CD4-positive, alpha-beta T cell (primary cell): ENCODE data around the gene CACNA2D1. TPM values are rescaled to one million over a fixed set of nuclear protein-coding genes. Genes with fewer than 3 reads are reported as not detected.

Experiments
- ATAC-seq: fragments of 200-7000 bp; cut with Tn5 transposase; one replicate; pipeline ENCODE4 v1.10.0; 2022; ENCODE audit warnings: mild to moderate bottlenecking; ENCODE audit not compliant: poor library complexity
- CTCF ChIA-PET: fragments of 350-600 bp; sonication (Branson Sonifier 250); formaldehyde crosslinking; loops from one replicate; lab custom pipeline; 2021; ENCODE audit warnings: antibody characterized with exemption, inconsistent platforms; lab: Charles Lee
- POLR2A ChIA-PET: fragments of 350-600 bp; sonication (Branson Sonifier 250); formaldehyde crosslinking; loops from one replicate; lab custom pipeline; 2021; ENCODE audit warnings: antibody characterized with exemption, inconsistent platforms; lab: Charles Lee
- DNase-seq, 14 experiments: peaks; one replicate each; pipeline ENCODE4 v3.0.0-alpha.2; 2013 to 2020; ENCODE audit warnings: mixed read lengths in 2 of 14
- H3K27ac ChIP-seq, 2 donors: one replicate each; pipeline versions ENCODE4 v1.5.1 to v1.7.0; 2013; ENCODE audit warnings: low read length in 2 of 2, low read depth in 1 of 2, mild to moderate bottlenecking in 1 of 2
- H3K27me3 ChIP-seq, 2 experiments: 1 replicate in 1 of 2; 2 replicates in 1 of 2; pipeline versions ENCODE4 v1.6.1 to v1.7.0; 2013; ENCODE audit warnings: low read length in 2 of 2, control low read depth in 1 of 2, mild to moderate bottlenecking in 1 of 2, moderate library complexity in 1 of 2; ENCODE audit not compliant: insufficient read depth in 2 of 2, control insufficient read depth in 1 of 2
- H3K36me3 ChIP-seq: one replicate; pipeline ENCODE4 v1.6.1; 2013; ENCODE audit warnings: low read length, control low read depth; ENCODE audit not compliant: insufficient read depth
- H3K4me1 ChIP-seq: one replicate; pipeline ENCODE4 v1.6.1; 2013; ENCODE audit warnings: low read length, control low read depth; ENCODE audit not compliant: insufficient read depth
- H3K4me3 ChIP-seq: one replicate; pipeline ENCODE4 v1.5.1; 2013; ENCODE audit warnings: mild to moderate bottlenecking, low read length, moderate library complexity
- H3K9me3 ChIP-seq, 2 experiments: 1 replicate in 1 of 2; 2 replicates in 1 of 2; pipeline versions ENCODE4 v1.6.1 to v1.7.0; 2013; ENCODE audit warnings: low read length in 2 of 2, mild to moderate bottlenecking in 2 of 2, control low read depth in 1 of 2, moderate library complexity in 1 of 2; ENCODE audit not compliant: control insufficient read depth in 1 of 2, insufficient read depth in 1 of 2
- H3K27ac Mint-ChIP-seq: one replicate; pipeline ENCODE4 v1.8.0; 2020; ENCODE audit warnings: mixed read lengths
- H3K27me3 Mint-ChIP-seq: one replicate; pipeline ENCODE4 v1.8.0; 2021; ENCODE audit warnings: mixed read lengths
- H3K36me3 Mint-ChIP-seq: one replicate; pipeline ENCODE4 v1.8.0; 2021; ENCODE audit warnings: low read depth, mixed read lengths
- H3K4me1 Mint-ChIP-seq: one replicate; pipeline ENCODE4 v1.8.0; 2021; ENCODE audit warnings: low read depth, mixed read lengths
- H3K4me3 Mint-ChIP-seq: one replicate; pipeline ENCODE4 v1.8.0; 2020; ENCODE audit warnings: mild to moderate bottlenecking, mixed read lengths
- H3K9me3 Mint-ChIP-seq: one replicate; pipeline ENCODE4 v1.8.0; 2020; ENCODE audit warnings: mixed read lengths
- intact Hi-C, 2 experiments: fragments of 100-400 bp; cut with DNase I in 1 of 2; cut with micrococcal nuclease in 1 of 2; formaldehyde crosslinking; loops; one replicate each; pipeline versions ENCODE4 v1.15.1 to v1.9.0; 2023 to 2025; cut with DNase I, micrococcal nuclease
- total RNA-seq, 174 experiments: library from RNA in 2 of 174; stranded (reverse) in 2 of 174; gene quantifications; one replicate each; pipeline ENCODE4 v1.2.3 and lab custom pipeline; 2021 to 2026
- TF ChIP-seq, protein P1 (sequence below): fragments of 200-600 bp; IDR thresholded peaks from one replicate; pipeline ENCODE4 v1.8.0; 2022; ENCODE audit warnings: antibody characterized with exemption, mild to moderate bottlenecking

Gene CACNA2D1
- total RNA-seq, 2 experiments from 2014 or later = not detected

DNA sequence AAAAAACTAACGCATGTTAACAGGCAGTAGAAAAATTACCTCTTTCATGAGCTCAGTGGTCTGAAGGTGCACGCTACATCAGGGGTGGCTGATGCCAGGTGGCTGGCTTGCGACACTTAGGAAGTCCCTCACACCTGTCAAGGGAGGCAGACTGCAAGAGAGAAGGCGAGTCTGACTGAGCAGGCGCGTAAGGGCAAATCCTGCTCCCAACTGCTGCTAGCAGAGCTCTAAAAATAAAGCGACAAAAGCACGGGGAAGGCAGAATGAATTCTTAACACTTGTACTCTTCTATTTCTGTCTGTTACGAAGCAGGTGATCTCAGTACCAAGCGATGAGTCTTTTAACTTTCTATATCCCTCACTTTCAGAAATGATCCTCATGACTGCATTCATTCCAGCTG, 33.1 kb downstream of the CACNA2D1 start:
- H3K27me3 Mint-ChIP-seq = no peaks in the 10 kb centered on the region
- H3K4me1 Mint-ChIP-seq = no peaks in the 10 kb centered on the region
- no peak overlapping the region for H3K27ac ChIP-seq
- no peaks in the 10 kb centered on the region for H3K36me3 ChIP-seq
- no peaks in the 10 kb centered on the region for H3K9me3 ChIP-seq
- H3K27me3 ChIP-seq = no peaks in the 10 kb centered on the region
- ChIA-PET CTCF (no interaction called here), POLR2A (no interaction called here)
- H3K36me3 Mint-ChIP-seq = no peaks in the 10 kb centered on the region
- no peaks in the 10 kb centered on the region for H3K4me1 ChIP-seq
- H3K4me3 ChIP-seq = no peak overlapping the region
- no peak overlapping the region for H3K4me3 Mint-ChIP-seq
- ATAC-seq = no peak
- intact Hi-C loops = no loop called here
- DNase-seq = no peak
- TF ChIP-seq, protein P1, sequence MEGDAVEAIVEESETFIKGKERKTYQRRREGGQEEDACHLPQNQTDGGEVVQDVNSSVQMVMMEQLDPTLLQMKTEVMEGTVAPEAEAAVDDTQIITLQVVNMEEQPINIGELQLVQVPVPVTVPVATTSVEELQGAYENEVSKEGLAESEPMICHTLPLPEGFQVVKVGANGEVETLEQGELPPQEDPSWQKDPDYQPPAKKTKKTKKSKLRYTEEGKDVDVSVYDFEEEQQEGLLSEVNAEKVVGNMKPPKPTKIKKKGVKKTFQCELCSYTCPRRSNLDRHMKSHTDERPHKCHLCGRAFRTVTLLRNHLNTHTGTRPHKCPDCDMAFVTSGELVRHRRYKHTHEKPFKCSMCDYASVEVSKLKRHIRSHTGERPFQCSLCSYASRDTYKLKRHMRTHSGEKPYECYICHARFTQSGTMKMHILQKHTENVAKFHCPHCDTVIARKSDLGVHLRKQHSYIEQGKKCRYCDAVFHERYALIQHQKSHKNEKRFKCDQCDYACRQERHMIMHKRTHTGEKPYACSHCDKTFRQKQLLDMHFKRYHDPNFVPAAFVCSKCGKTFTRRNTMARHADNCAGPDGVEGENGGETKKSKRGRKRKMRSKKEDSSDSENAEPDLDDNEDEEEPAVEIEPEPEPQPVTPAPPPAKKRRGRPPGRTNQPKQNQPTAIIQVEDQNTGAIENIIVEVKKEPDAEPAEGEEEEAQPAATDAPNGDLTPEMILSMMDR = no peak
- no peaks in the 10 kb centered on the region for H3K9me3 Mint-ChIP-seq
- no peak overlapping the region for H3K27ac Mint-ChIP-seq

DNA sequence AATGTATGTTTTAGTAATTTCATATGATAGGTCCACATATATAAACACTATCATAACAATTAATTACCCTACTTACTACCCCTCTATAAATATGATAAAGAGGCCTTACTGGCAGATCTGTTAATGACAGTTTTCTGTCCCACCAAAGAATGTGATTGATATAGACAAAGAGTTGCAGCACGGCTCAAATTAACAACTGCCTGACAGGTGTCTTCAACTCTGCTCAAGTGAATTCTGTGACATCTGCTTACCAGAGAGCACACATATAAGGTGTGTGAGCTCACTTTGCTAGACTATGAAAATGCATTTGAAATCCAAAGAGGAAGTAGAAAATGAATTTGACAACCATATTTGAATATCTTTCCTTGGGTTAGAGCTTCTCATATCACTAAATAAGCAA, 36.6 kb downstream of the CACNA2D1 start:
- Histone ChIP-seq H3K9me3 (peaks cover 0 to 4% of the 10 kb centered on the region in 2 experiments), H3K27me3 (no peaks in the 10 kb centered on the region), H3K4me1 (no peaks in the 10 kb centered on the region), H3K36me3 (no peaks in the 10 kb centered on the region), H3K4me3 (no peak overlapping the region), H3K27ac (no peak overlapping the region)
- Mint-ChIP-seq H3K27ac (no peak overlapping the region), H3K4me1 (no peaks in the 10 kb centered on the region), H3K27me3 (no peaks in the 10 kb centered on the region), H3K36me3 (no peaks in the 10 kb centered on the region), H3K4me3 (no peak overlapping the region), H3K9me3 (peaks cover 5% of the 10 kb centered on the region)
- ChIA-PET POLR2A (no interaction called here), CTCF (no interaction called here)
- TF ChIP-seq, protein P1 = no peak
- no peak for ATAC-seq
- no peak for DNase-seq
- intact Hi-C loops = no loop called here

DNA sequence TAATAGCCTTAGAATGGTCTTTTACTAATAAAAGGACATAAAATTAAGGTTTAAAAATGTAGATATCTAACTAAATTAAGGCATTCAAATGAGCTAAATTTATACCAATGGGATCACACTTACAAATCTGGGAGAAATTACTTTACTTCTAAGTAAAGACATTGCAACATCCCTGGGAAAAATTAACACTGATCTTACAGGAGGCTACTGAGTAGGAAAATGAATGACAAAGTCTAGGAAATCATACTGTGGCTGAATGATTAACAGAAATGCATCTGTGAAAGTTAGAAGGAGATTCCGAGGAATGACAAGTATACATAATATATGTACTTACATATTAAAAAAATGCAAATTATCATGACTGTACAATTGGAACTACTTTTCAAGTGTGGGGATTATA, 38.3 kb downstream of the CACNA2D1 start:
- Mint-ChIP-seq H3K27ac (no peak overlapping the region), H3K27me3 (no peaks in the 10 kb centered on the region), H3K9me3 (peaks cover 5% of the 10 kb centered on the region), H3K4me3 (no peak overlapping the region), H3K36me3 (no peaks in the 10 kb centered on the region), H3K4me1 (no peaks in the 10 kb centered on the region)
- TF ChIP-seq, protein P1 = no peak
- Histone ChIP-seq H3K36me3 (no peaks in the 10 kb centered on the region), H3K27me3 (no peaks in the 10 kb centered on the region), H3K4me1 (no peaks in the 10 kb centered on the region), H3K4me3 (no peak overlapping the region), H3K27ac (no peak overlapping the region), H3K9me3 (peaks cover 0 to 4% of the 10 kb centered on the region in 2 experiments)
- CTCF ChIA-PET = no interaction called here
- POLR2A ChIA-PET = no interaction called here
- intact Hi-C loops = no loop called here
- DNase-seq (no peak), ATAC-seq (no peak)
